ENCODE data around the gene DAAM1.

The DAAM1 gene

GRCh38 chr14:59241121-59241520 is 52.7 kb downstream of the DAAM1 start:
- TF ChIP-seq PPARA (CRISPR knock-in tag; IDR thresholded peaks at IDR 0.05; ENCODE audit: borderline replicate concordance) = no peak
- no peak for TF ChIP-seq ESRRG (CRISPR knock-in tag; IDR thresholded peaks at IDR 0.05)
- no peak for TF ChIP-seq ZNF565 (CRISPR knock-in tag; conservative IDR thresholded peaks at IDR 0.05; ENCODE audit: low read depth)
- TF ChIP-seq ZFP3 (CRISPR knock-in tag; IDR thresholded peaks at IDR 0.05) = no peak
- no peak for TF ChIP-seq RARB (CRISPR knock-in tag; IDR thresholded peaks at IDR 0.05)
- TF ChIP-seq TSHZ2 (CRISPR knock-in tag; IDR thresholded peaks at IDR 0.05) = no peak
- TF ChIP-seq ZNF8 (CRISPR knock-in tag; IDR thresholded peaks at IDR 0.05) = no peak
- TF ChIP-seq GLIS3 (CRISPR knock-in tag; IDR thresholded peaks at IDR 0.05) = no peak
- no peak for TF ChIP-seq ZNF70 (CRISPR knock-in tag; IDR thresholded peaks at IDR 0.05)
- TF ChIP-seq ZC3H10 (CRISPR knock-in tag; IDR thresholded peaks at IDR 0.05) = no peak
- no peak for TF ChIP-seq BACH2 (CRISPR knock-in tag; IDR thresholded peaks at IDR 0.05; ENCODE audit: borderline replicate concordance)
- TF ChIP-seq CSDC2 (CRISPR knock-in tag; IDR thresholded peaks at IDR 0.05) = no peak
- TF ChIP-seq, protein P1, sequence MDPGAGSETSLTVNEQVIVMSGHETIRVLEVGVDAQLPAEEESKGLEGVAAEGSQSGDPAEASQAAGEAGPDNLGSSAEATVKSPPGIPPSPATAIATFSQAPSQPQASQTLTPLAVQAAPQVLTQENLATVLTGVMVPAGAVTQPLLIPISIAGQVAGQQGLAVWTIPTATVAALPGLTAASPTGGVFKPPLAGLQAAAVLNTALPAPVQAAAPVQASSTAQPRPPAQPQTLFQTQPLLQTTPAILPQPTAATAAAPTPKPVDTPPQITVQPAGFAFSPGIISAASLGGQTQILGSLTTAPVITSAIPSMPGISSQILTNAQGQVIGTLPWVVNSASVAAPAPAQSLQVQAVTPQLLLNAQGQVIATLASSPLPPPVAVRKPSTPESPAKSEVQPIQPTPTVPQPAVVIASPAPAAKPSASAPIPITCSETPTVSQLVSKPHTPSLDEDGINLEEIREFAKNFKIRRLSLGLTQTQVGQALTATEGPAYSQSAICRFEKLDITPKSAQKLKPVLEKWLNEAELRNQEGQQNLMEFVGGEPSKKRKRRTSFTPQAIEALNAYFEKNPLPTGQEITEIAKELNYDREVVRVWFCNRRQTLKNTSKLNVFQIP (CRISPR knock-in tag; IDR thresholded peaks at IDR 0.05; ENCODE audit: borderline replicate concordance, low read depth) = no peak
- TF ChIP-seq ISL1 (CRISPR knock-in tag; IDR thresholded peaks at IDR 0.05) = no peak
- no peak for TF ChIP-seq OSR1 (CRISPR knock-in tag; IDR thresholded peaks at IDR 0.05)
- no peak for TF ChIP-seq ZFP30 (CRISPR knock-in tag; IDR thresholded peaks at IDR 0.05)
- no peak for ATAC-seq

DNA sequence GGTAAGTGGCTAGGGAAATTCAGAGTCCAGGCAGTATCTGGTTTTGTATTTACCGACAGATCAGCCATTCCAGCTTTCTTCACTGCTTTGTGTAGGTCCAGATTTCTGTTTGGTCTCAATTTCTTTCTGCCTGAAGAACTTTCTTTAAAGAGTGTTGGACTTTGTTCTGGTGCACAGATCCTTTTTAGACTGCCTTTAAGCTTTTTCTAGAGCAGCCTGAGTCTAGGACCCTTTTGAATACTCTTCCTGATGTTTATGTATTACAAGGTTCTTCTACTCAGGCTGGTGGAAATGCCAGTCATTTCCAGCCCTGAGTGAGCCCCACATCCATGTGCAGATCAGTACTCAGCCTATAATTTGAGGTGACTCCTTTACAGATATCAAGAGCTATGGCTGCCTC is 54.7 kb downstream of the DAAM1 start:
- no peak for TF ChIP-seq TCF4 (CRISPR knock-in tag; IDR thresholded peaks at IDR 0.05; ENCODE audit: borderline replicate concordance)
- TF ChIP-seq, protein P1 (CRISPR knock-in tag; IDR thresholded peaks at IDR 0.05; ENCODE audit: borderline replicate concordance, low read depth) = no peak
- TF ChIP-seq TOX (CRISPR knock-in tag; IDR thresholded peaks at IDR 0.05; ENCODE audit: borderline replicate concordance) = no peak
- no peak for TF ChIP-seq ZNF565 (CRISPR knock-in tag; conservative IDR thresholded peaks at IDR 0.05; ENCODE audit: low read depth)
- TF ChIP-seq ZNF8 (CRISPR knock-in tag; IDR thresholded peaks at IDR 0.05) = no peak
- TF ChIP-seq ARNTL (CRISPR knock-in tag; IDR thresholded peaks at IDR 0.05; ENCODE audit: borderline replicate concordance, low read depth) = no peak
- no peak for TF ChIP-seq RARB (CRISPR knock-in tag; IDR thresholded peaks at IDR 0.05)
- no peak for TF ChIP-seq CSDC2 (CRISPR knock-in tag; IDR thresholded peaks at IDR 0.05)
- TF ChIP-seq ISL1 (CRISPR knock-in tag; IDR thresholded peaks at IDR 0.05) = no peak
- no peak for TF ChIP-seq PATZ1 (CRISPR knock-in tag; IDR thresholded peaks at IDR 0.05; ENCODE audit: borderline replicate concordance)
- no peak for TF ChIP-seq TSHZ2 (CRISPR knock-in tag; IDR thresholded peaks at IDR 0.05)

More for the DNA sequence above, 54.7 kb downstream of the DAAM1 start:
- no peak for ATAC-seq

Data from SK-N-SH treated with all-trans-retinoic acid at 6 μM for 48 hours (cell line).